ENCODE results near the gene YEATS2. TPM values are rescaled to one million over a fixed set of nuclear protein-coding genes. Genes with fewer than 3 reads are reported as not detected.

The YEATS2 gene
- total RNA-seq, 1 experiment from 2014 or later, result 31.0 TPM

DNA sequence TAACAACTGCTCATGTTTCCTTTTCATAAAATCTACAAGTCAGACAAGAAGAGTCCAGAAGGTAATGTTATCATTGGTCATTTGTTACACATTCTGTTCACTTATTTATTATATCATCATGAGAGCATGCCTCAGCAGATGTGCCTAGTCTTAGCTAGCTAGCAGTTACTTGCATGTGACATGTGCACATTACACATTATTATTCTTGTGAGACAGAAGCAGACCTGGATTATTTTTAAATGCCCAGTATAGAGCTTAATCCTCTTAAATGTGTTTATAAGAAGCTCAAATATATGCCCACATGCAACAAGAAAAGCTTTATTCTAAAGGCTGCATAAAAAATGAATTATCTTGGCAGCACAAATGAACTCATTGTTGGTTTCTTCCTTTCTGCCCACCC is 12.6 kb downstream of the YEATS2 start:
- H3K9me2 ChIP-seq (replicated peaks; ENCODE audit: low read length), result no peaks in the 10 kb centered on the region
- H3K9me3 ChIP-seq (ENCODE audit: low read length), result no peaks in the 10 kb centered on the region
- H3K4me1 ChIP-seq (ENCODE audit: insufficient read depth, low read length), result no peaks in the 10 kb centered on the region
- H3K27ac ChIP-seq (ENCODE audit: low read length), result no peak overlapping the region
- intact Hi-C loops (cut with micrococcal nuclease), result no loop called here
- no peaks in the 10 kb centered on the region for H3F3A ChIP-seq (ENCODE audit: low read length, unreplicated experiment)
- POLR2A ChIA-PET (ENCODE audit: unreplicated experiment), result interaction anchor here (0.5 kb wide), 1 partner anchor 23 kb away, joined by 6 read pairs; no protein-coding TSS in a partner anchor
- H4K20me1 ChIP-seq (ENCODE audit: low read length), result no peaks in the 10 kb centered on the region
- H3K27me3 ChIP-seq (ENCODE audit: low read length), result no peaks in the 10 kb centered on the region
- no TSS peak for BruUV-seq (replicated peaks)
- no peaks in the 10 kb centered on the region for H3K36me3 ChIP-seq (ENCODE audit: low read depth, low read length)
- ATAC-seq, result no peak
- CTCF ChIA-PET, result no interaction called here
- H3K4me3 ChIP-seq (ENCODE audit: low read length), result no peak overlapping the region
- DNase-seq, result no peak
- H3K9ac ChIP-seq (ENCODE audit: low read length), result no peak overlapping the region
- H3K79me2 ChIP-seq (ENCODE audit: low read length), result peaks cover 82% of the 10 kb centered on the region
- H3K4me2 ChIP-seq (ENCODE audit: low read length), result no peak overlapping the region
- H2AFZ ChIP-seq (ENCODE audit: low read length), result no peak overlapping the region
- no peak for TF ChIP-seq EZH2phosphoT487 (IDR thresholded peaks at IDR 0.05; ENCODE audit: borderline replicate concordance, low read length)
- TF ChIP-seq EZH2 (IDR thresholded peaks at IDR 0.05; ENCODE audit: low read length, unreplicated experiment), result no peak
- TF ChIP-seq CTCF (conservative IDR thresholded peaks at IDR 0.05; ENCODE audit: low read depth, low read length), result no peak

- no peak overlapping the region for H3K27ac ChIP-seq (ENCODE audit: low read length)
- no peaks in the 10 kb centered on the region for H4K20me1 ChIP-seq (ENCODE audit: low read length)
- no peaks in the 10 kb centered on the region for H3K9me3 ChIP-seq (ENCODE audit: low read length)
- no peaks in the 10 kb centered on the region for H3K4me1 ChIP-seq (ENCODE audit: insufficient read depth, low read length)
- no peaks in the 10 kb centered on the region for H3F3A ChIP-seq (ENCODE audit: low read length, unreplicated experiment)
- BruUV-seq (replicated peaks), result no TSS peak
- 0 out of 2 replicates have a peak, but pooled peaks cover 3% of the 10 kb centered on the region for H3K36me3 ChIP-seq (ENCODE audit: low read depth, low read length)
- no peak overlapping the region for H3K9ac ChIP-seq (ENCODE audit: low read length)
- no peak overlapping the region for H2AFZ ChIP-seq (ENCODE audit: low read length)
- no peak overlapping the region for H3K4me2 ChIP-seq (ENCODE audit: low read length)
- intact Hi-C loops (cut with micrococcal nuclease), result no loop called here
- H3K9me2 ChIP-seq (replicated peaks; ENCODE audit: low read length), result no peaks in the 10 kb centered on the region
- H3K4me3 ChIP-seq (ENCODE audit: low read length), result no peak overlapping the region
- H3K27me3 ChIP-seq (ENCODE audit: low read length), result no peaks in the 10 kb centered on the region
- DNase-seq, result no peak
- ChIA-PET POLR2A (ENCODE audit: unreplicated experiment) (no interaction called here), CTCF (no interaction called here)
- no peak for TF ChIP-seq CTCF (conservative IDR thresholded peaks at IDR 0.05; ENCODE audit: low read depth, low read length)
- TF ChIP-seq EZH2 (IDR thresholded peaks at IDR 0.05; ENCODE audit: low read length, unreplicated experiment), result no peak
- no peak for TF ChIP-seq EZH2phosphoT487 (IDR thresholded peaks at IDR 0.05; ENCODE audit: borderline replicate concordance, low read length)
- no peak for ATAC-seq
- peaks cover 69% of the 10 kb centered on the region for H3K79me2 ChIP-seq (ENCODE audit: low read length)
Observed at GRCh38 chr3:183711516-183711915, 13.9 kb downstream of the YEATS2 start.

- no peaks in the 10 kb centered on the region for H3K9me2 ChIP-seq (replicated peaks; ENCODE audit: low read length)
- intact Hi-C loops (cut with micrococcal nuclease), result no loop called here
- CTCF ChIA-PET, result no interaction called here
- H3K36me3 ChIP-seq (ENCODE audit: low read depth, low read length), result peaks cover 14% of the 10 kb centered on the region; the same call in 1 of the 2 replicates
- H4K20me1 ChIP-seq (ENCODE audit: low read length), result no peaks in the 10 kb centered on the region
- ATAC-seq, result no peak
- peaks cover 38% of the 10 kb centered on the region for H3K79me2 ChIP-seq (ENCODE audit: low read length)
- no peaks in the 10 kb centered on the region for H3K27me3 ChIP-seq (ENCODE audit: low read length)
- no peak for TF ChIP-seq EZH2phosphoT487 (IDR thresholded peaks at IDR 0.05; ENCODE audit: borderline replicate concordance, low read length)
- TF ChIP-seq EZH2 (IDR thresholded peaks at IDR 0.05; ENCODE audit: low read length, unreplicated experiment), result no peak
- TF ChIP-seq CTCF (conservative IDR thresholded peaks at IDR 0.05; ENCODE audit: low read depth, low read length), result no peak
- BruUV-seq (replicated peaks), result no TSS peak
- no peaks in the 10 kb centered on the region for H3F3A ChIP-seq (ENCODE audit: low read length, unreplicated experiment)
- H3K27ac ChIP-seq (ENCODE audit: low read length), result no peak overlapping the region
- POLR2A ChIA-PET (ENCODE audit: unreplicated experiment), result no interaction called here
- no peak overlapping the region for H3K4me2 ChIP-seq (ENCODE audit: low read length)
- no peak for DNase-seq
- H3K4me3 ChIP-seq (ENCODE audit: low read length), result no peak overlapping the region
- no peaks in the 10 kb centered on the region for H3K9me3 ChIP-seq (ENCODE audit: low read length)
- H3K9ac ChIP-seq (ENCODE audit: low read length), result no peak overlapping the region
- no peak overlapping the region for H2AFZ ChIP-seq (ENCODE audit: low read length)
- no peaks in the 10 kb centered on the region for H3K4me1 ChIP-seq (ENCODE audit: insufficient read depth, low read length)
Observed at GRCh38 chr3:183714622-183715021, 17.0 kb downstream of the YEATS2 start.

Measured in PC-3 (cell line).